Activated T-helper 9 cell treated with anti-CD3 and anti-CD28 coated beads, Interleukin-2, amount 50 U/mL, for 16 hours (primary cell): ENCODE results near the gene DDX10.

ENCODE experiments used
- DNase-seq: peaks from one replicate; pipeline ENCODE4 v3.0.0-alpha.2; 2020; ENCODE audit warnings: low read depth

DDX10 gene

DNA sequence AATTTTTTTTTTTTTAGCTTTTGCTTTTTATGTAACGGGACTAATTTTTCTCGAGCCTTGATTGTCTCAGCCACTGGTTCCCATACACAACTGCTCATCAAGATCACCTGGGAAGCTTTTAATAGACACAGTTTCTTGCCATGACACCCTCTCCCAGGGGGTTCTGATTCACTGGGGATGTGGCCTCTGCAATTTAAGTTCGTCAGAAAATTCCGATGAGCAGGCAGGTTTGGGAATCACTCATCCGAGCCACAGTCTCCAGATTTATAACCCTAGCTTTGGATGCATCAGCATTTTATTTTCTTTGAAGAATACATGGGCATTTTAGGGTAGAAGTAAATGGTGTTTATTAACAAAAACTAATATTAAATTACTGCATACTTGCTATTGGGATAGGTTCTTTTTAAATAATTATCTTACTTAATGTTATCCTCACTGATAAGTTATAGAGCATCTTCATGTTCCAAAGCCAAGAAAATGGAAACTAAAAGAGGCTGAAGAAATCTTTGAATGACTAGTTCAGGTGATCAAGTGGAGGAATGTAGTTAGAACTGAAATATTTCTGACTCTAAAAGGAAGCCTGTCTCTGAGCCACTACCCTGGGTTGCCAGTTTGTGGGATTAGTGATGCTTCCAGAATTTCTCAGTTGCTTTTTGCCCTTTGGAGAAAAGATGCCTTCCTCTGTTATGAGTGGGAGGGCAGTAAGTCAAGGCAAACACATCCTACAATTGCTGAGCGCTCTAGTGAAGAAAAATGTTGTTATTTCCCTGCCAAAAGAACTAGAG lies 319.0 kb downstream of the DDX10 start:
- DNase-seq = no peak

DNA sequence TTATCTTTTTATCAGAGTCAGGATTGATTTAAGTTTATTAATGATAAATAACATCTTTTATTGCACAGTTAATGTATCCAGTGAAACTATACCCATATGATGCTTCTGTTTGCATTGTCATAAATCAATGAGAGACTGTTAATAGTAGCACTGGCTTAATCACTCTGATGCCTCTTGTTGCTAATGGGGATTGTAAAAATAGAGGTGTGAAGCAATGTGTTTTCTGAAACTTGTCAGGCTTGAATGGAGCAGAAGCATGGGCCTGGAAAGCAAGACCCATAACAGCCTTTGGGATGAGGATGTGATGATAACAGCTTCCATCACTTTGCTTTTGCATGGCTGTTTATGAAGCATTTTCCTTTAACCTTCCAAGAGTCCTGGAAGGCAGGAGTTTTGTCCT lies 319.7 kb downstream of the DDX10 start:
- no peak for DNase-seq

DNA sequence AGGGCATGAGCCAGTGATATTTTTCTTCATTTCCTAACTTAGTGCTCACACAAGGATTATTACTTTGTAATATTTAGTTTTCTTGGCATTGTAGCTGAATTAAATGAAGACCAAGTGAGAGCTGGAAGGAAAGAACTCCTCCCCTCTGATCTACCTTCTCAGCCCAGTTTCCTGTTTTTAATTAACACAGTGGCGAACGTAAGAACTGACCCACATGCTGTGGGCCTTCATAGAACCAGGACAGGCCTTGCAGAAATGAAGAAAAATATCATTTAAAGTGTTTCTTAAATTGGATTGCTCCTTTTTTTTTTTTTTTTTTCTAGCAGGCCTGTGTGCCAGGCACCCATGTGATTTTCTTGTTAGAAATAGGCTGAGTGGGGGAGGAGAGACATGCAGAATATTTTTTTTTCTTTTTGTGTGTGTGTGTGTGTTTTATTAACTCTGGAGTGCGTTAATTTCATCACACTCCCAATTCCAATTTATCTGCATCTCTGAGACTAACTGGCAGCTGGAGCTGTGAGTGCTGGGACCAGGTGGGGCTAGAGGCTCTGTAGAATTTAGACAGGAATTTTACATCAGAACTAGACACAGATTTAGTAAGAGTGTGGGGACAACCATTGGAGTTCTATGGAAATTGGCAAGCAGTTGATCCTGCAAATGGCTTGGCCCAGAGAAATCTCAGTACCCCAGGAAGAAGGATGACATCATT lies 320.5 kb downstream of the DDX10 start:
- no peak for DNase-seq

DNA sequence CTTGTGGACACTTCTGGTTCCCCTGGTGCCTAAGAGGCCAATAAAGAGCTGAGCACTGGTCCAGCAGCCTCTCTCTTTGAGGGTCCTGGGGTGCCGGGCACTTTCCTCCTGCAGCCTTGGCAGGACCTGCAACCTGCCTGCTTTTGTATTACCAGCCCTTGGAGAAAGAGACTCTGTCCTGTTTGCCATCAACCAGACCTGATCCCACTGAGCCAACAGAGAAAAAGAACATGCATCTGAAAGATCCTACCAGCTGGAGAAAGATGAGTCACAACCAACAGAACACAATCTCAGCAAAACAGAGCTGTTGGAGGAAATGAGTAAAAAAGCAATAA lies 321.0 kb downstream of the DDX10 start:
- DNase-seq = no peak
